Vagina (tissue), 2 donors: ENCODE results near the gene ABCA13.

ENCODE experiments used
- POLR2A ChIP-seq, 2 donors: fragments of 450-650 bp; IDR thresholded peaks; one replicate each; pipeline ENCODE4 v1.6.1; 2017; ENCODE audit warnings: antibody characterized with exemption in 2 of 2, mild to moderate bottlenecking in 2 of 2, moderate library complexity in 2 of 2
- POLR2AphosphoS5 ChIP-seq, 2 donors: sonication (generic); formaldehyde crosslinking; IDR thresholded peaks; one replicate each; pipeline ENCODE4 v1.9.0; 2017; ENCODE audit warnings: antibody characterized with exemption in 2 of 2, mild to moderate bottlenecking in 2 of 2, low read depth in 1 of 2; ENCODE audit not compliant: insufficient read depth in 1 of 2
- TF ChIP-seq, protein P1 (sequence below), 3 experiments: fragments of 450-650 bp in 2 of 3; fragments of 200-600 bp in 1 of 3; sonication (generic) in 1 of 3; IDR thresholded peaks; one replicate each; pipeline ENCODE4 v1.5.1; 2017 to 2019; ENCODE audit warnings: antibody characterized with exemption in 3 of 3, mild to moderate bottlenecking in 2 of 3, moderate library complexity in 2 of 3

DNA sequence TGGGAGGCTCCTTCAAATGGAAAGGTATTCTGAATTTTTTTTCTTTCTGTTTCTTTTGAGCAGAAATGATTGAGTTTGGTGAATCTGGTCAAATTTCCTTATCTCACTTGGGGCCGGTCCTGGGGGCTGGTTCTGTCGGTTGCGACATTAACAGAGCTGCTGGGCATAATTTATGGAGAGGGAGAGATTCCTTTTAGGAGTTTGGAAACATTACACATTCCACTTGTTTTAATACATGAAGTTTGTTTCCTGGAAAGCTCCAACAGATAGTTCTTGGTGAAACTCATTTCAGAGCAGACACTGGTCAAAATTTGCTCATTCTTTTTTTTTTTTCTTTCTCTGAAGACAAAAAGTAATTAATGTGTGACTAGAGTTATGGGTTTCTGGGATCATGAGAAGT is 129.9 kb downstream of the ABCA13 start:
- TF ChIP-seq, protein P1, sequence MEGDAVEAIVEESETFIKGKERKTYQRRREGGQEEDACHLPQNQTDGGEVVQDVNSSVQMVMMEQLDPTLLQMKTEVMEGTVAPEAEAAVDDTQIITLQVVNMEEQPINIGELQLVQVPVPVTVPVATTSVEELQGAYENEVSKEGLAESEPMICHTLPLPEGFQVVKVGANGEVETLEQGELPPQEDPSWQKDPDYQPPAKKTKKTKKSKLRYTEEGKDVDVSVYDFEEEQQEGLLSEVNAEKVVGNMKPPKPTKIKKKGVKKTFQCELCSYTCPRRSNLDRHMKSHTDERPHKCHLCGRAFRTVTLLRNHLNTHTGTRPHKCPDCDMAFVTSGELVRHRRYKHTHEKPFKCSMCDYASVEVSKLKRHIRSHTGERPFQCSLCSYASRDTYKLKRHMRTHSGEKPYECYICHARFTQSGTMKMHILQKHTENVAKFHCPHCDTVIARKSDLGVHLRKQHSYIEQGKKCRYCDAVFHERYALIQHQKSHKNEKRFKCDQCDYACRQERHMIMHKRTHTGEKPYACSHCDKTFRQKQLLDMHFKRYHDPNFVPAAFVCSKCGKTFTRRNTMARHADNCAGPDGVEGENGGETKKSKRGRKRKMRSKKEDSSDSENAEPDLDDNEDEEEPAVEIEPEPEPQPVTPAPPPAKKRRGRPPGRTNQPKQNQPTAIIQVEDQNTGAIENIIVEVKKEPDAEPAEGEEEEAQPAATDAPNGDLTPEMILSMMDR (IDR thresholded peaks at IDR 0.05) = no peak
- TF ChIP-seq POLR2AphosphoS5 (IDR thresholded peaks at IDR 0.05; ENCODE audit: insufficient read depth in 1 of 2, low read depth in 1 of 2) = no peak
- TF ChIP-seq POLR2A (IDR thresholded peaks at IDR 0.05) = no peak
